T follicular helper cell (primary cell): Measurements from ENCODE around the gene TACR2.

Experiments used
- DNase-seq: peaks from one replicate; pipeline ENCODE4 v3.0.0-alpha.2; 2020; ENCODE audit warnings: low read depth
- total RNA-seq, 2 experiments: gene quantifications; one replicate each; lab custom pipeline; 2026; lab: John Stamatoyannopoulos, UW

Gene TACR2
- 0 to 0.06 reads per million in 2 experiments for total RNA-seq

DNA sequence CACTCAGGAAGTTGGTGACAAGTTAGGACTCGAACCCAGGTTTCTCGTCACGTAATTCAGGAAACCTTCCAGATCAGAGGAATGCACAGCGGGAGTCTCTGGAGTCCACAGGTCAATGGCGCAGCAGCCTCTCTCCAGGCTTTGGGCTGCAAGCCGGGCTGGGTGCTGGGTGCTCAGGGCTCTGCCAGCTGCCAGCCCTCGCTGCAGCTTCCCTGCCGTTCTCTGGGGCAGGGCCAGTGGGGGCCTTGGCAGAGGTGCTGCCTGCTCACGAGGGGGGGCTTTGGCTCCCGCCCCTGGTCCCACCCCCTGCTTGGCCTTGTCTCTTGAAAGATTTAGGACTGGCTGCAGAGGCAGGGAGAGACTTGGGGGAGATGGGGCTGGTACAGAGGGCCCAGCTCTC is at the start of gene TACR2:
Gene TACR2 (minus strand): TSS at position 224 of the 400 bp plus-strand sequence. CDS start 595 bp downstream, outside the sequence.
- DNase-seq = no peak

DNA sequence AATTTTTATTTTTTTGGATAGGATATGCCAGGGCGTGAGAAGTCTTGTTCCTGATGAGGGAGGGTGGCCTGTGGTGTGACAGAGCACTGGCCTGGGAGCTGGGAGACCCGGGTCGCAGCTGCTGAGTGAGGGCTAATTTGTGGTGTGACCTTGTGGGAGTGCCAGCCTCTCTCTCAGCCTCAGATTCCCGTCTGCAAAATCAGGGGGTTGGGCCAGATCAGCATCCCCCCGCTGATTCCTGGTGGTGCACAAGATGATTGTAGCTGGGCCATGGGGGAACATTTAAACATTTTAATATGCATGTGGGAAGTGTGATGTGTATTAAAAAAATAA is 49.4 kb upstream of the TACR2 start:
- no peak for DNase-seq

DNA sequence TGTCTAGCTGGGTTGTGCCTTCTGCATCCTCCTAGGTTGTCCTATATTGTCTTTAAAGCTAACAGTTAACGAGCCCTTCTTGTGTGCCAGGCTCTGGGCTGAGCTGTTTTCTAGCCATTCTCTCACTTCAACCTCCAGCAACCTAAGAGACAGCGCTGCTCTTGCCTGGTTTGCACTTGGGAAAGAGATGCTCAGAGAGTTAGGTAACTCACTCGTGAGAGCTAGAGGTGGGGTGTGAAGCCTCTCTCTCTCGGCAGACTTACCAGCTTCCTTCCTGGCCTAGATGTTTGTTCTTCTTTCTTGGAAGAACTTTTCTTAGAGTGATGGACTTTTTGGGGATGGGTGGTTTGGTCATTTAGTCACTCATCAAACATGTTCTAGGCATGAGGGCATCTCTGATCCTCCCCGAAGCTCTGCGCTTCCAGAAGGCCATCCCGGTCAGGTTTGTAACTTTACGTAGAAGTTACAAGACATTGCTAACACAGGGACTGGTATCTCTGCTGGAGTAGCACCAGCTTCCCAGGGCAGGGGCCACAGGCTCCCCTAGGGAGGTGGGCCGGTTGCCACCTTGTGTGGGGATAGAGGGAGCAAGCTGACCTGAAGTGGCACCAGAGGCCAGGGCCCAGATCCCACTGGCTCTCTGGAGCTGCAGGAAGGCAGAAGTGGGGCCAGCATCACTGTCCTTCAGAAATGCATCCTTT is 48.9 kb upstream of the TACR2 start:
- no peak for DNase-seq

DNA sequence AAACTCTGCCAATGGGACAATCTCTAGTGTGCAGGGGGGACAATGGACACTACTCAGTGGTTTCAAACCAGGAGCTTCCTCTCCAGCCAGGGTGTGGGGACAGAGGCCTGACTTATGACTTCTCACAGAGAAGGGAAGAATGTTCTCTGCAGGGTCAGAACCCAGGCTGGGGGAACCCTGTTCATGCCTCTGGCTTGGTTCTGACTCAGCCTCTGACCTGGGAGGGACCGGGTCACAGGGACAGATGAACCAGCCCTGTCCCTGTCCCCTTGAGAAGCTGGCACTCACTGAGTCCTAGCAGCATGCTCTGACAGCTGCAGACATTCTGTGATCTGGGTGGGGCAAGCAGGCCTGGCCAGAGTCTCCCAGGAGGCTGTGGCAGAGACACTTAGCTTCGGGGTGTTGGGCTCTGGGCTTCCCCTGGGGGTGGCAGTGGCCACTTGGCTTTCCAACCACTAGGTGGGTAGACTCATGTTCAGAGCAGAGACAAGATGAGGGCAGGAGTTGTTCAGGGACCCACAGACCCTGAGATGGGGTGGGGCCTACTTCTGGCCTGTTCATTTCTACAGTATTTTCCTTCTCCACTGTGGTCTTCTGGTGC is 48.2 kb upstream of the TACR2 start:
- no peak for DNase-seq

DNA sequence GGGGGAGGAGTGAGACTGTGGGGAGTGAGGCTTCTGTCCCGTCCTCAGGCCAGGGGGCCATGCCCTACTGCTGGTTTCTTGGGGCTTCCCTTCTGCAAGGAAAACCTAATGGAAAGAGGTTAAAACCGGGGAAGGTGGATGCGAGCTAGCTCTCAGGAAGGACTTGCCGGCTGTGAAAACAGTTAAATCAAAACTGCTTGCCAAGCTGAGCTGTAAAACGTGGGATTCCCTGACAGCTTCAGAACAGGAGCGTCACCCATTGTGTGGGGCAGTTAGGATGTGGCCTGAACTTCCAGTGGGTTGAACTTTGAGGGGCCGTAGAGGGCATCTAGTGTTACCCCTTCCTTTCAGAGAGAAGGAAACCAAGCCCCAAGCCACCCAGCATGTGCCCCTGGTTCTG is 47.7 kb upstream of the TACR2 start:
- DNase-seq = no peak

DNA sequence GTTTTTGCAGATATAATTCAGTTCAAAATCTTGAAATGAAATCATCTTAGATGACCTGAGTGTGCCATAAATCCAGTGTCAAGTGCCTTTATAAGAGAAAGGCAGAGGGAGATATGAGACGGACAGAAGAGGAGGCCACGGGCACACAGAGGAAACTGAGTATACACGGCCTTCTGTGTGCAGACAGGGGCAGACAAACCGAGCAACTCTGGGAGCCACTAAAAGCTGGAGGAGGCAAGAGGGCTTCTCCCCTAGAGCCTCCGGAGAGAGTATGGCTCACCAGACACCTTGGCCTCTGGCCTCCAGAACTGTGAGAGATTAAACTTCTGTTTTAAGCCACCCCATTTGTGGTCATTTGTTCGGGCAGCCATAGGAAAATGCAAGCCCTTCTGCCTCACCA is 47.2 kb upstream of the TACR2 start:
- no peak for DNase-seq

DNA sequence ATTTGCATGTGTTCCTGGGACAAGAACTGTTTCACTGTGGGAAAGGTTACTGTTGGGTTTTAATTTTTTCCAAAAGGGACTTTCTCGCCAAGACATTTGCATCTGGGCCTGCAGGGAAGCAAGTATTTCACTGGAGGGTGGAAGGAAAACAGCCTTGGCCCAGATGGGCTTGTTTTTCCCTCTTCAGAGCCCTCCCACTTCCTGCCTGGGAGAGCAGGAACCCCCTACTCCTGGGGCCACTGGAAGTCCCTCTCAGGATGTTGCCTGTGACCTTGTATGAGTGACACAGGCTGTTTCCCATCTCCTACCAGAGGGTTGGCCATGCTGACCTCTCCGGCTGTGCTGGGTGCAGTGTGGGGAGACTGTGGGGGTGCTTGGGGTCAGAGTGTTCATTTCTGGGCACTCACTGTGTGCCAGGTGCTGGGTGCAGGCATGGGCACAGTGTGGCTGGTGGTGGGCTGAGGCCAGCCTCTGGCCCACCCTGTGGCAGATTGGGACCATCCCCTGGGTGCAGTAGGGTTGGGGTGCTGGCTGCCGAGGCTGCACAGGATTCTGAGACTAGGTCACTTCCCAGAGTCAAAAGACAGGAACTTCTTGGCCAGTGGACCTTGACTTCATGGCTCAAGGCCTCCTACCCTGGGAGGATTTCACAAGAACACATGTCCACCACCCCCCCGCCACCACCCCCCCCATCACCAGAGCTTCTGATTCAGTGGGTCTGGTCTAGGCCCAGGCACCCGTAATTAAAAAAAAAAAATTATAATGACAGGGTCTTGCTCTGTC is 44.7 kb upstream of the TACR2 start:
- DNase-seq = no peak

DNA sequence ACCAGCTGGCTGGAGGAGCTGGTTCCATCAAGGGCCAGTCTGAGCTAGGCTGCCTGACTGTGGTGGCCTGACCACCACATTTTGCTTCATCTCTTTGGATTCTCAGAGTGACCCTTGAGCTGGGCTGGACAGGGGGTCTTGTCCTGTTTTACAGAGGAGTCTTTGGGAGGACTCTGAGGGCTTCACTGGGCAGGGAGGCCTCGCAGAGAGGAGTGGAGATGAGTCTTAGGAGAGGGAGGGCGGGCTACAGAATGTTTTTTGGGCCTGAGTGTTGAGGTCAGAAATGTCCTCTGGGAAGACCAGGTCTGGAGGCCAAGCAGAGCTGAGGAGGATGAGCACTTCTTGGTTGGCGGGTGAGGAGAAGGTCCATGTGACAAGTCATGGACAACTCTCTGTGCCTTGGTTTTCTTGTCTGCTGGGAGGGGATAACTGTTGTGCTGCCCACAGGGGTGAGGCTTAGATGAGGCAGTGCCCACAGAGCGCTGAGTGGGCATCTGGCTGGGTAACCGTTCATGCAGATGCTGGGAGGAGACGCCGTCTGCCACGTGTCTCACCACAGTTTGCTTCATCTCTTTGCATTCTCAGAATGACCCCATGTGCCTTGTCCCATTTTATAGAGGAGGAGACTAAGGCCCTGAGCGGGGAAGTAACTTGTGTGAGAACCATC is 44.0 kb upstream of the TACR2 start:
- DNase-seq = no peak

DNA sequence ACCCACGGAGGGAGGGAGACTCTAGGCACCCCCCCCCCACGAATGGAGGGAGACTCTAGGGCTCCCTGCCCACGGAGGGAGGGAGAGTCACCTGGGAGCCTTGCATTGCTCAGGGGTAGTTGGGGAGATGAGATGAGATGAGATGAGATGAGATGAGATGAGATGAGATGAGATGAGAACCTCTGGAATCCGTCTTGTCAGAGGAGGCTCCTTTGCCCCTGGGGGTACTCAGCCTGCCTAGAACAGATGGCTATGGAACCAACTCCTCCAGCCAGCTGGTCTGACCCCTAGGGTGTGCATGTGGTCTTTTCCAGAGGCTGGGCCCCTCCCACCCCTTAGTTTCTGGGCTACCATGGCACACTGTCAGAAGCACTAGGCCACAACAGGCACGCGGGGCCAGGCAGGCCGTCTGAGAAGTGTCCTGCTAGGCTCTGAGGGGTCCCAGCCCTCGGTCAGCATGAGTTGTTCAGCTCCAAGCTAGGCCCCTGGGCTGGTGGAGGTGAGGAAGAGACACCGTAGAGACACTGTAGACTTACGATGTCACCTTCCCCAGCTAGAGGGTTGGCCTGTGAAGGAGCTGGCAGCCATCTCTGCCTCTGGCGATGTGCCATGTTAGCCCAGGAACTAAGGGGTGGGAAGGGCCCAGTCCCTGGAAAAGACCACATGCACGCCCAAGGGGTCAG is 43.3 kb upstream of the TACR2 start:
- no peak for DNase-seq

DNA sequence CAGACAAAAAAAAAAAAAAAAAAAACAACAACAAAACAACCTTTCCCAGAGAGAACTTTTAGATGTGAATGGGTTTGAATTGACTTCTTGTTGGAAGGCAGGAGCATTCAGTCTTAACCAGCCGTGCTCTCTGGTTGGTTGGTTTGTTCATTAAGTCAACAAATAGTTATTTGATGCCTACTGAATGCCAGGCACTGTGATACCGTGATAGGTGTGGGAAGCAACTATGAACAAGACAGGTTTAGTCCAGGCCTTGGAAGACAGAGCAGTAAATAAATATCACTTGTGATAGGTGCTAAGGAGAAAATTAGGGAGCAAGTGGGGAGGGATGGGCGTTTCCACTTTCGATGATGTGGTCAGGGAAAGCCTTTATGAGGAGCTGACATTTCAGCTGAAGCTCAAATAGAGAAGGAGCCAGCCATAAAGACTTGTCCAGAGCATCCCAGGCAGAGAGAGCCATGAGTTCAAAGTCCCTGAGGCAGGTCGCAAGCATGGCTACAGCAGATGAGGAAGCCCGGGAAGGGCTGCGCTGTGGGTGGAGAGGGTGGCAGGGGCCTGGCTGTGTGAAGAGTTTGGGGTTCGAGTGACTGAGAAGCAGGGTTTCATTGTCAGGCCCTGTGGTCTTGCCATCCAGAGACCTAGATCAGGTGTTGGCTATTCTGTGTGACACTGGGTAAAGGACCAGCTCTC is 42.5 kb upstream of the TACR2 start:
- DNase-seq = no peak

DNA sequence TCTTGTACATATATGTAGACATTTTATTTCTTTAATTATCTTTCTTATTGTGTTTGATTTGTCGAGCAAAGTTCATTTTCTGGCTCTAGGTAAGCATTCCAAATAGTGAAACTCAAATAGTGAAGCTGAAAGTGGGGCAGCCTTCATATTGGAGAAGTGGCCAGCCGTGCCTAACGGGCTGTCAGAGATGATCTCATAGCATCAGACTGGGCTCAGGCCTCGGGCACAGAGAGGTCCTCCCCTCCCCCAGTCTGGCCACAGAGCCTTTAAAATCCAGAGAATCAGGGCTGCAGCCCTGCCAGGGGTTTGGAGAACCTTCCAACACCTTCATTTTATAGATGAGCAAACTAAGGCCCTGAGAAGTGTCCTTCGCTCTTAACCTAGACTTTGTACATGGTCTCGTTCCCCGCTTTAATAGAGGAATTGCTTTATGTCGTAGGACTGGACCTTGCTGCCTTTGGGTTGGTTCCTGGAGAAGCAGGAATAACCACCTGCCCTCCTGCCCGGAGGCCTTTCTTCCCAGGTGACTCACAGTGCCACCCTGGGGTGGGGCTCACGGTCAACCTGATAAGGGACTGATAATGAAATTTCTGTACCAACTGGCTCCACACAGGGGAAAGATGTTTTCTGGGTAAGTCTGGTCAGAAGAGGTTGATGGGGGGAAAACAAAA is 41.8 kb upstream of the TACR2 start:
- DNase-seq = no peak

DNA sequence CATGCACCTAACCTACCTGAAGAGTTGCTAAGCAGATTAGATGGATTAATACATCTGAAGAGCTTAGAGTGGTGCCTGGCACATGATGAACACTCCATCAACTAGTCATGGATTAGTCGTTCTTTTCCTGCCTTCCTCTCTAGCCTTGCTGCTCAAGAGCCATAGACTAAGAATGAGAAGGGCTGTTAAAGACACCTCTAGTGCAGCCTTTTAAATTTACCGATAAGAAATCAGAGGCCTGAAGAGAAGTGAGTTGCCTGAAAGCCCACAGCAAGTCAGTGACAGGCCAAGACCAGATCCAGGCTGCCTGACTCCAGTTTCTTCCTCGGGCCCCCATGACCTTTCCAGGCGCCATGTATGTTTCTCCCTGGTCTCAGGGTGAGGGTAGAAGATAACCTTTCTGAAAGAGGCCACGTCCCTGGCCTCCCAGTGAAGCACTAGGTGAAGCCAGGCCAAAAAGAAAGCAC is 41.1 kb upstream of the TACR2 start:
- no peak for DNase-seq

DNA sequence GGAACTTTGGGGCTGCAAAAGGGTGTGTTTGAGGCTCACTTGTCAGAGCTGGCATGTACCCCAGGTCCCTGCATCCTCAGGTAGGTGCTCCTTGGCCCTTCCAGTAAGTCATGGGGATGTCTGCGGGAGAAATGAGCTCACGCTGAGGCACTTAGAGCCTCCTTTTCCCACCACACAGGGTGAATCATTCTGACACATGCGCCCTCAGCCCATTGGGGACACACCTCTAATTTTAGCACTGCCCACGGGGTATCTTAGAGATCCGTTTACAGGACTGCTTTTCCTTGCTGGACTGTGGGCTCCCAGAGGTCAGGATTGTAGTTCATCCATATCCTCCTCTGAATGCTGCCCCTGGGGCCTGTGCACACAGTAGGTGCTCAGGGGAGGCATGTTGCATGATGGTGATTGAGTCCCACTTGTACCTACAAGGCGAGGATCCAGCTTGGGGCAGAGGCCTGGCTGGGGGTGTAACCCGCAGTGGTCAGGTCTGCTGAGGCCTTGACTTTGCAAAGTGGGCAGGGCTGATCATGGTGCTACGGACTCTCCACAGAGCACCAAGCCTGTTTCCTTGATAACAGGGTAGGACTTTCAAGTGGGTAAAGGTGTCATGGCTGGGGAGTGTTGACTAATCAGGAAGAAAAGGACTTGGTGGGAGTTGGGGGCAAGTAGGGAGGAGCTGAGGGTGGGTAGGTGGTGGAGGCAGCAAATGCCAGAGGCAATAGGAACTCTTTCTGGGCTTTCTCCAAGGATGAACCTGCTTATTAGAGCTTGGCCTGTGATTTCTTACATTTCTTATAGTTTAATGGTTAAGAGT is 40.4 kb upstream of the TACR2 start:
- DNase-seq = no peak

DNA sequence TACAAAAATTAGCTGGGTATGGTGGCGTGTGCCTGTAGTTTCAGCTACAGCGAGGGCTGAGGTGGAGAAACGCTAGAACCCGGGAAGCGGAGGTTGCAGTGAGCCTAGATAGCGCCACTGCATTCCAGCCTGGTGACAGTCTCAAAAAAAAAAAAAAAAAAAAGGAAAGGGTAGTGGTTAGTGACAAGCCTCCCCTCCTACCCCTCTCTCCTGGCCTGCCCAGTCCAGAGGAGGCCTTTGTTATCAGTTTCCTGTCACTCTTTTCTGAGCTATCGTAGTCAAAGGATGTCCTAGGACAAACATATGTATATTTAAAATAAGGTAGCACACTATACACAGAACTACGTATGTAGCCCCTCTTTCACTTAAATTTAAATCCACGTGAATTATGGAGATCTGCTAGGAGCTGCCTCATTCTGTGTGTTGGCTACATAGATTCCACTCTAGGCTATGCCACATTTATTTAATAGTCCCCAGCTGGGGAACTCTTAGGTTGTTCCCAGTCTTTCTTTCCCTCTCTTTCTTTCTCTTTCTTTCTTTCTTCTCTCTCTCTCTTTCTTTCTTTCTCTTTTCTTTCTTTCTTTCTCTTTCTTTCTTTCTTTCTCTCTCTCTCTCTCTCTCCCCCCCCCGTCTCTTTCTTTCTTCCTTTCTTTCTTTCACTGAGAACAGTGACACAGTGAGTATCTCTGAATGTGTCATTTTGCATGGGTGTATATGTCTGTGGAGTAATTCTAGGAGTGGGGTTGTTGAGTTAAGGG is 38.5 kb upstream of the TACR2 start:
- no peak for DNase-seq

DNA sequence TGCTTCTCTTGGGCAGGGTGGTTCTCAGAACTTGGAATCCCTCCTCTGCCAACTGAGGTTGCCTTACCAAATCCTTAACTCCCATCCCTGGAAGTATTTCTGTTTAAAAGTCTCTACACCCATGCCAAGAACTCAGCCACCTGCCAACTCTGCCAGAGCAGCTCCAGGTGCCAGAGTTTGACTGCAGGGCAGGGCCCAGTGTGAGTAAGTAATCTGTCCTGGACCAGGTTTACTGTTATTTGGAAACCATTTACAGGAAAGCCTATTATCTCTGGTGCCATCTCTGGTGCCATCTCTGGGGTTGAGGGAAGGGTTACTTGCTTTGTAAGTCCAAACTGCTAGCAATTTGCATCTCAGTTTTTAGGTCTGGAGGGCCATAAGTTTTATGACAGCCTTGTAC is 37.1 kb upstream of the TACR2 start:
- no peak for DNase-seq

DNA sequence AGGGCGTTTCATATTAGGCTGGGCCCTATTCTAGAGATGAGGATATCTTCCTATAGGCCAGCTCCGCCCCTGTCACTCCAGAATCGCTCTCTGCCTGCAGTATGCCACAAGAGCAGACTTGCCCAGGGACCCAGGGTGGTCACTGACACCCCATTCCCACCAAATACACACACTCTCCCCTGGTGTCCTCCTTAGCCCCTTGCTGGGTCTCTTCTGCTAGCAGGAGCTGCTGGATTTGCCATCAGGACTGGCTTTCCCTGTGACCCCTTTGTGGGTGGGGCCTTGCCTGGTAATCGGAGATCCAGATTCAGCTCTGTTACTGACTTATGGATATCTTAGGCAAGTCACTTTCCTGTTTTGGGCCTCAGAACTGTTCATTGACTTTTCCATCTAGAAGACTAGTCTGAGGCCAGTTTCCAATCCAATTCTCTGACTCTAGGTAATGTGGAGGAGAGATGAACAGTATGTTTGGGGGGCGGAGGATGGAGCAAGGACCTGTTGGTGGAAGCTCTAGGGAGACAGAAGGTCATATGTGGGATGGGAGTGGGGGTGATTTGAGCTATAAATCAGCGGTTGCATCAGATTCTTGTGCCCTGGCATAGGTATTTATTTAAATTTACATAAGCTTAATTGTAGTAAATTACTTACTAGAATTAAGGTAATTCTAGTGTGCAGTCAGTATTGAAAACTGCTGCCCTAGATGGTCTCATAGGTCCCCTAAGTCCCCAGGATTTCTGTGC is 36.1 kb upstream of the TACR2 start:
- no peak for DNase-seq

DNA sequence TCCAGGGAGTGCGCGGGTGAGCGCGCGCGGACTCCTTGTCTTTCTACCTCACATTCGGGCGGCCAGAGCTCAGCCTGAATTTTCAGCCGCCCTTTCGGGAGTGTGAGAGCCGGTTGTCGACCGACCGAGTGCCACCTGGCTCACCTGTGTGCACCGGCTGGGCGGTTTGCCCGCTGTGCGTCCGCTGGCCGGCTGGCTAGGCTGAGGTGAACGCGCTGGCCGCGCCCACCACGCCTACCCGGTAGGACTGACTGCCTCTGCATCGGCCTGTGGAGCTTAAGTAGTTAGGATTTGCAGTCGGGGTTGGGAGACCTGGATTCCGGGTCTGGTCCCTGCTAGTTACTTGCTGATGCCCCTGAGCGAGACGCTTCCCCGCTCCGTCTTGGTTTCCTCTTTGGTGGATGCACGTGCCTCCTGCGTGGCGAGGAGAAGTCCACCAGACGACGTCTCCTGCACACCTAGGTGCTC is 35.1 kb upstream of the TACR2 start:
- no peak for DNase-seq

DNA sequence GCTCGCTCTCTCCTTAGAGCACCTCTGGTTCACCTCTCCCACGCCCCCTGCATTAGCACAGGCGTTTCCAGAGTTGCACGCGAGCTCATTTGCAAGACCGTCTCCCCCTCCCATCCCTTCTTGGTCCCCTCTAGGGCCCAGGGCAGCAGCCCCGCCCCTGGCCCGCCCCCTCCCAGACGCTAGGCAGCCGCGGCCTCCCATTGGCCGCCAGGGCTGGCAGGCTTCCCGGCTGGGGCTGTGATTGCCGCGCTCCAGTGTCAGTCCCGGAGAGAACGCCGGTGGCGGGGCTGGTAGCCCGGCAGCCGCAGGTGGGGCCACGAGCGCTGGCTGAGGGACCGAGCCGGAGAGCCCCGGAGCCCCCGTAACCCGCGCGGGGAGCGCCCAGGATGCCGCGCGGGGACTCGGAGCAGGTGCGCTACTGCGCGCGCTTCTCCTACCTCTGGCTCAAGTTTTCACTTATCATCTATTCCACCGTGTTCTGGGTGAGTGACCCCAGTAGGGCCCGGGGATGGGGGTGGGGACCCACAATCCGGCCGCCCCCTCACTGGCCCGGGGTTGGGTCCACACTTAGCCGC is 34.6 kb upstream of the TACR2 start, which contains the start of gene TSPAN15:
Gene TSPAN15 (plus strand): TSS at position 257 of the 575 bp plus-strand sequence. CDS start 130 bp downstream, at position 387.
- DNase-seq = peak; percentile 73
